NCI-H446 (cell line): ENCODE measurements around the gene ZFAND2A.
"Not testable (repeated sequence)": the region's sequence is repeated elsewhere in the genome, so short reads cannot be mapped to it uniquely, and the experiment has no call there.

Experiments used
- DNase-seq, 2 experiments: peaks; one replicate each; lab custom pipeline; 2025; lab: John Stamatoyannopoulos, UW

ZFAND2A gene, protein sequence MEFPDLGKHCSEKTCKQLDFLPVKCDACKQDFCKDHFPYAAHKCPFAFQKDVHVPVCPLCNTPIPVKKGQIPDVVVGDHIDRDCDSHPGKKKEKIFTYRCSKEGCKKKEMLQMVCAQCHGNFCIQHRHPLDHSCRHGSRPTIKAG

DNA sequence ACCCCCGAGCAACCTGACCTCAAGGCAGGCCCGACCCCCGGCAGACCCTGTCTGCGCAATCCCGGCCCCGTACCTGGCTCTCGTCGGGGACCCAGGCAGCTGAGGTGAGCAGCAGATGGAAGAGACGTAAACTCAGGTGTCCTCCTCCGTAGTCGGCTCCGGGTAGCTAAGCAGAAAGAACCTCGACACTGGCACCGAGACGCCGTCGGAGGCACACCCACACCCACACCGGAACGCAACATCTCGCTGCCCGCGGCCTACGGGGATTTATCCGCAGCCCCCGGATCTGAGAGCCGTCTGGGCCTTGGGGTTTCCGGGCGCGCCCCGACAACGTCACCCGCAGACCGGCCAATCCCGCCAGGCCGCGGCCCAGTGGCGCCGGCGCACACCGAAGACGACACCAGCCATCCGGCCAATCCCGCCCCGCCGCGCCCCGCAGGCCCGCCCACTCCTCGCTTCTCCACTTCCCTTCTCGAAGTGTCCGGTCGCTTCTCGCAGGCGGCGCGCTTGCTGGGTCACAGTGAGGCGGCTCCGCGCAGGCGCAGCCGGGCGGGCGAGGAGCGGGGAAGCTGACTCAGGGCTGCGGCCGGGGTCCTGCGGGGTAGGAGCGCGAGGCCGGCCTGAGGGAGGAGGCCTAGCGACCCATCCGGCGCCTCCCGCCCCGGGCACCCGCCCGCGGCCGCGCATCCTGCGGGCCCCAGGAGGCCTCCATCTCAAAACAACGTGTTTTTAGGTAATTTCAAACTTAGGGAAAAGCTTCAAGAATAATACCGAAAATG lies at the start of gene ZFAND2A:
ZFAND2A (minus strand) TSS at position 306 of the 779 bp plus-strand sequence. CDS start 1,984 bp downstream, outside the sequence.
- peak; percentile 92 to 98 for DNase-seq

DNA sequence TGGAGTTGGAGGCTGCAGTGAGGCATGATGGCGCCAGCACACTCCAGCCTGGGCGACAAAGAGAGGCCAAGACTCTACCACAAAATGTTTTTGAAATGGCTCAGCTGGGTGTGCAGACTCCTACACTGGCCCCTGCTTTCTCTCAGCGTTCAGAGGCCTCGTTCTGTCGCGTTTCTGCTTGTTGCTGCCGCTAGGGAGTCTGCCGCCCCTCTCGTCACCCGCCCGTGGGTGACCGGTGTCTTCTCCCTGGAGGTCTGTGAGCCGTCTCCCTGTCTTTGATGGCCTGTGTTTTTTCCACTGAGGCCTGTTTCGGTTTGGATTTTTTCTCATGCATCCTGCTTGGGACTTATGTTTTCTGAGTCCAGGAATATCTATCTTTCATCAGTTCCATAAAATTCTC lies 49.1 kb upstream of the ZFAND2A start:
- DNase-seq = no peak

DNA sequence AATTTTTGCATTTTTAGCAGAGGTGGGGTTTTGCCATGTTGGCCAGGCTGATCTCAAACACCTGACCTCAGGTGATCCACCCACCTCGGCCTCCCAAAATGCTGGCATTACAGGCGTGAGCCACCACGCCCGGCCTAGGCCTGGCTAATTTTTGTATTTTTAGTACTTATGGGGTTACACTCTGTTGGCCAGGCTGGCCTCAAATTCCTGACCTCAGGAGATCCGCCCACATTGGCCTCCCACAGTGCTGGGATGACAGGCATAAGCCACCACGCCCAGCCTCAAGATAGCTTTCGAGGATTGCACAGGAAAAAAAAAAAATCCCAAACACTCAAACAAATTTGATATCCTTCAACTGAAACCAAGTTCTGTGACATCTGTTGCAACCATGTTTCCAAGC lies 45.7 kb upstream of the ZFAND2A start:
- not testable (repeated sequence) for DNase-seq

DNA sequence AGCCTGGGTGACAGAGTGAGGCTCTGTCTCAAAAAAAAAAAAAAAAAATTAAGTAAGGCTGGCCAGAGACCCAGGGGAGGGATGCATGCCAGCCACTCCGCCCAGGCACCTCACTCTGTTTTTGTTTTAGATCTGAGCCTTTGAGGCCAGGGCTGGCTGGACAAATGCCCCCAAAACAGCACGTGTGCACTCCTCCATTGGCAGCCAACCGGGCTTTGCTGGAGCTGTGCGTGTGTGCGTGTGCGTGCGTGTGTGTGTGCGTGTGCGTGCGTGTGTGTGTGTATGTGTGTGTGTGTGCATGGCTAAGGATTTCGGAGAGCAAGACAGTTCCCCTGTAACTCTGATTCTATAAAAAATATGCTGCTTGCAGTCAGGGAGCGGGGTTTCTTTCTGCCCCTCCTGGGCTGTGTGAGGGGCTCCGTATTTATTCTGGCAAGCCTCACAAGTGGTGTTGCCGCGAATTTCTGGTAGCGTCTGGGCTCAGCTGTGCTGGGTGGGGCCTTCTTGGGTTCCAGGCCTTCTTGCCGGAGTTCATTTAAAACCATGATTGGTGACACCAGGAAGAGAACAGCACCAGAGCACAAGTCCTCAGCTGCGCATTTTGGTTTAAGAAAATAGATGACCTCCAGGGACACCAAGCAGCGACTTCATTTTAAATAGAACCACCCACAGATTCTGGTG lies 44.6 kb upstream of the ZFAND2A start:
- DNase-seq = no peak

DNA sequence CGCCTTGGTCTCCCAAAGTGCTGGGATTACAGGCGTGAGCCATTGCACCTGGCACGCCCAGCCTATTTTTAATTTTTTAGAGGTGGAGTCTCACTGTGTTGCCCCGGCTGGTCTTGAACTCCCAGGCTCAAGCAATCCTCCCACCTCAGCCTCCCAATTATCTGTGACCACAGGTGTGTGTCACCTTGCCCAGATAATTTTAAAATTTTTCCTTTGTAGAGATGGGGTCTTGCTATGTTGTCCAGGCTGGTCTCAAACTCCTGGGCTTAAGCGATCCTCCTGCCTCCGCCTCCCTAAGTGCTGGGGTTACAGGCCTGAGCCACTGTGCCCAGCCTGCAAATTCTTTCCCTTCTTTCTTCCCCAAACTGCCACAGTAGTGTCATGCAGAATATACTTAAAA lies 42.9 kb upstream of the ZFAND2A start:
- DNase-seq = not testable (repeated sequence)

DNA sequence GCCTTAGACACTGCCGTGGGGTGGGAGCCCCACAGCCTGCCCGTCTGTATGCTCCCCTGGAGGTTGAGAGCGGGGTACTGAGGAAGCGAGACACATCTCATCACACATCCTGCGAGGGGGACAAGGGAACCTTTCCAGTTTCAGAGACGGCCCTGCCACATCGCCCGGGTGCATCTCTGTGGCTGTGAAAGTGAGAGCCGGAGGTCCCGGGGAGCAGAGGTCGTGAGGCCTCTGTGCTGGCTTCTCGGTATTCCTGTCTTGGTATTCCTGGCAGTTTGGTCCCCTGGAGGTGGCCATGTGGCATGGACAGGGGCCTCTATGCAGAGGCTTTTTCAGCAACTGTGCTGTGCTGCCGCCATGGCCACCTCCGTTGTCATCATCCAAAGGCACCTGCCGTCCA lies 41.9 kb upstream of the ZFAND2A start:
- no peak for DNase-seq

DNA sequence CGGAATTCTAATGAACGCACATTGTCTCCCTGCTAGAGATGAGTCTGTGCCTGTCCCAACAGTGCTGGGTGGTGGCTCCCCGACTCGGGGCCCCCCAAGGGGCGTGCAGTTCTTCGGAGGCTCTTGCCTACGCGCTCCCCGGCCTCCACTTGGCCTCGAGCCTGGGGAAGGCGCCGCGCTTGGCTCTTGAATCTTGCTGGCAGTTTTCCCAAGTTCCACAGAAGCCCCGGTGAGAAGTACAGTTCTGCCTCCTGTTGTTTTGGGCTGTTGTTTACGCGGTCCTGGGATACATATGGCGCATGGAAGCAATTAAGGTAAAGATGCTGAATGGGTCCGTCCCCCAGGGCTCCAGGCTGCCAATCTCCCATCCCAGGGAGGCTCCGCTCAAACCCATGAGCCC lies 40.0 kb upstream of the ZFAND2A start:
- DNase-seq = peak; percentile 46 to 91

DNA sequence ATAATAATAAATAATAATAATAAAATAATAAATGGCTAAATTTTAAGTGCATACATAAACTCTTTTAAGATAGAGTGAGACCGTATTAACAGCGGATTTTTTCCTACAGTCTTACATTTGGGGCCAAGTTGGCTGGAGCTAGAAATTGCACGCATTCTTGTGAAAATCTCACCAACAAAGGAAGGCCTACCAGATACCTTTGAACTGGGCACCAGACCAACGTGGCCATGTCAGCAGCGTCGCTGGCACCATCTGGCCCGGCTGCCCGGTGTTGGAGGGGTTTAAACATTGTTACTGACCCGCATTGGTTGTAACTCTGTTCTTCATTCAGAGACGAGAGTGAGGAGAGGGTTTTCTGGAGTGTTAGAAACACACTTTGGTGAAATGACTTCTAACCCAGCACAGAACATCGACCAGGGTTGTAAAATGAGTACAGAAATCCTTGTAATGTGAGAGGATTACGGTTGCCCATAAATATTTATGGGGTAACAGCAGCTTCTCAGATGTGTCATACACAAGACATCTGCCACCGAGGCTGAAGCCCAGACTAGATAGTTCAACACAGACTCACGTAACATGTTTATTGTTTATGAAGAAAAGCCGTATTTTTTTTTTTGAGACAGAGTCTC lies 38.1 kb upstream of the ZFAND2A start:
- peak in 1 of 2 experiments; percentile 78 for DNase-seq

DNA sequence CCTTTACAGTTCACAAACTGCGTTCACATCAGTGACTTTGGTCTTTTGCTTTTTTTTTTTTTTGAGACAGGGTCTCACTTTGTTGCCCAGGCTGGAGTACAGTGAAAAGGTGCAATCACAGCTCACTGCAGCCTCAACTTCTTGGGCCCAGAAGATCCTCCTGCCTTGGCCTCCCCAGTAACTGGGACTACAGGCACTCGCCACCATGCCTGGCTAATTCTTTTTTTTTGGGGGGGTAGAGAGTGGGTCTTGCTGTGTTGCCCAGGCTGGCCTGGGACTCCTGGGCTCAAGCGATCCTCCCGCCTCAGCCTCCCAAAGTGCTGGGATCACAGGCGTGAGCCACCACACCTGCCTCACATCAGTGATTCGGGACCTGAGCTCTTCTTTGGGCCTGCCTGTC lies 37.0 kb upstream of the ZFAND2A start:
- no peak for DNase-seq

DNA sequence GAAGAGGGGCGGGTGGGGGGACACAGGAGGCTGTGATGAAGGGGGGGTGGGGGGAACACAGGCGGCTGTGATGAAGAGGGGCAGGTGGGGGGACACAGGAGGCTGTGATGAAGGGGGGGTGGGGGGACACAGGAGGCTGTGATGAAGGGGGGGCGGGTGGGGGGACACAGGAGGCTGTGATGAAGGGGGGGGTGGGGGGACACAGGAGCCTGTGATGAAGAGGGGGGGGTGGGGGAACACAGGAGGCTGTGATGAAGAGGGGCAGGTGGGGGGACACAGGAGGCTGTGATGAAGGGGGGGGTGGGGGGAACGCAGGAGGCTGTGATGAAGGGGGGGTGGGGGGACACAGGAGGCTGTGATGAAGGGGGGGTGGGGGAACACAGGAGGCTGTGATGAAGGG lies 36.4 kb upstream of the ZFAND2A start:
- DNase-seq = not testable (repeated sequence)

DNA sequence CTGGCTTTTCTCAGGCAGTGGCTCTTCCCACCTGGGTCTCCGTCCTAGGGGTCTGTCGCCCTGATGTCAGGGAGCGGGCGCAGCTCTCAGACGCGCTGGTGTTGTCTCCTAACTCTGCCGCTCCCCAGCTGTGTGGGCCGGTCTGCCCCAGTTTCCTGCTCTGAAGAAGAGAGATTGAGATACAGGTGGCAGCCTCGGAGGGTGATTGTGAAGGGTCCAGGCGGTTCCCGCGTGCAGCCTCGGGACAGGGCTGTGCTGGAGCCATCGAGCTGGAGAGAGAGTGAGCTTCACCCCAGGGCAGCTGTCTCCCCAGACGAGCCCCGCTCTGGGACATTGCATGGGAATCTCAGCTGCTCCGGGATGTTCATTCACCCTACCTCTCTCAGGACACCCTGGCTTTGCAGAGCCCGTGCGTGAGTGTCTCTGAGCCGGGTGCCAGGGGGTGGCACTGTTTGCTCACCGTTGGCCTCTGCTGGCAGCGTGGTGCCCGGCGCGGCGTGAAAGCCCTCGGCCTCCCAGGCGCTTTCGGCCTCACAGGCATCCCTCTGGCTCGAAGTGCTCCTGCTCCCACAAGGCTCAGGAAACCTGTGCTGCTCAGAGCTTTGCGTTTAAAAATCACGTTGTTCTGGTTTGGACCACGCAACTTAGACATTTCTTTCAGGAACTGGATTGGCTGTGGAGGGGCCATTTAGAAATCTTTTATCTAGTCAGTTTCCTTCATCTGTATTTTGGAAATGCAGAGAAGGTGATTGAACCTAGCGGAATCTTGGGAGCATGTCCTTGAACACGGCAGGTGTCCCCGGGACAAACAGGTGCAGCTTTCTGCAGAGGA lies 33.8 kb upstream of the ZFAND2A start:
- DNase-seq = peak in 1 of 2 experiments; percentile 69

DNA sequence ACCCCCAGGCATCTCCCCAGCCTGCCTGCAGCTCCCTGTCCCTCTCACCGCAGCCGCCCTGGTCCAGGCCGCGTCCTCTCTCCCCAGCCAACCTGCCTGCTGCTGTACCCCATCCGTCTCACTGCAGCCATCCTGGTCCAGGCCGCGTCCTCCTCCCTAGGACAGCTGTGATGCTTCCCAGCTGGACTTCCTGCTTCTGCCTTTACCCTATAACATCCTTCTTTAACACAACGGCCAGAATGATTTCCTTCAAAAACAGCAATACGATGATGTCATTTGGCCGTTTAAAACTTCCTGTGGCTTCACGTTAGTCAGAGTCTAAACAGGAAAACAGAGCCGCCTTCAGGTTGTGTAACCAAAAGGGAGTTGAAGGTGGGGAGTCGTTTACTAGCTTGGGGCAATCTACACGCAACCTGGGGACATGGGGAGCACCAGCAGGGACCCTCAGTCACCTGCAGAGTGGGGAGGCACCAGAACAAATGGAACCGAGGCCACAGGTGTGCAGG lies 32.2 kb upstream of the ZFAND2A start:
- no peak for DNase-seq

DNA sequence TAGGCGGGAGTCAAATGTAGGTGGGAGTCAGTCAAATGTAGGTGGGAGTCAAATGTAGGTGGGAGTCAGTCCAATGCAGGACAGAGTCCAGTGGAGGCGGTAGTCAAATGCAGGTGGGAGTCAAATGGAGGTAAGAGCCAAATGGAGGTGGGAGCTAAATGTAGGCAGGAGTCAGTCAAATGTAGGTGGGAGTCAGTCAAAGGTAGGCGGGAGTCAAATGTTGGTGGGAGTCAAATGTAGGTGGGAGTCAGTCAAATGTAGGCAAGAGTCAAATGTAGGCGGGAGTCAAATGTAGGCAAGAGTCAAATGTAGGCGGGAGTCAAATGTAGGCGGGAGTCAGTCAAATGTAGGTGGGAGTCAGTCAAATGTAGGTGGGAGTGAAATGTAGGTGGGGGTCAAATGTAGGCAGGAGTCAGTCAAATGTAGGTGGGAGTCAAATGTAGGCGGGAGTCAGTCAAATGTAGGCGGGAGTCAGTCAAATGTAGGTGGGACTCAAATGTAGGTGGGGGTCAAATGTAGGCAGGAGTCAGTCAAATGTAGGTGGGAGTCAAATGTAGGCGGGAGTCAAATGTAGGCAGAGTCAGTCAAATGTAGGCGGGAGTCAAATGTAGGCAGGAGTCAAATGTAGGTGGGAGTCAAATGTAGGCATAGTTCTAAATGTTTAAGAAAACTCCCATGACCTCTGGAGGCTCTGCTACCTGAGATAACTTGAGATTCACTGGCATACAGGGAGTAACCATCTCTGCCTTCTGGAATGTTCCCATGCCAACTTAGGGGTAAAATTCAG lies 30.2 kb upstream of the ZFAND2A start:
- no peak for DNase-seq

DNA sequence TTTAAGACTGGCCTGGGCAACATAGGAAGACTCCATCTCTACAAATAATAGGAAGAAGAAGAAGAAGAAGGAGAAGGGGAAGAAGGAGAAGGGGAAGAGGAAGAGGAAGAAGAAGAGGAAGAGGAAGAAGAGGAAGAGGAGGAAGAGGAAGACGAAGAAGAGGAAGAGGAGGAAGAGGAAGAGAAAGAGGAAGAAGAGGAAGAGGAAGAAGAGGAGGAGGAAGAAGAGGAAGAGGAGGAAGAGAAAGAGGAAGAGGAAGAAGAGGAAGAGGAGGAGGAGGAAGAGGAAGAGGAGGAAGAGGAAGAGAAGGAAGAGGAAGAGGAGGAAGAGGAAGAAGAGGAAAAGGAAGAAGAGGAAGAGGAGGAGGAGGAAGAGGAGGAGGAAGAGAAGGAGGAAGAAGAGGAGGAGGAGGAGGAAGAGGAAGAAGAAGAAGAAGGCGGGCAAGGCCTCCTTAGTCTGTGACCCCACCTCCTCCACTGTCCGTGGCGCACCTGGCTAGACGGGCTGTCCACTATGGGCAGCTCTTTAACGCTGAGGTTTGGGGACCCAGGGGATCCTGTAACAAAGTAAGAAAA lies 28.8 kb upstream of the ZFAND2A start:
- DNase-seq = no peak

DNA sequence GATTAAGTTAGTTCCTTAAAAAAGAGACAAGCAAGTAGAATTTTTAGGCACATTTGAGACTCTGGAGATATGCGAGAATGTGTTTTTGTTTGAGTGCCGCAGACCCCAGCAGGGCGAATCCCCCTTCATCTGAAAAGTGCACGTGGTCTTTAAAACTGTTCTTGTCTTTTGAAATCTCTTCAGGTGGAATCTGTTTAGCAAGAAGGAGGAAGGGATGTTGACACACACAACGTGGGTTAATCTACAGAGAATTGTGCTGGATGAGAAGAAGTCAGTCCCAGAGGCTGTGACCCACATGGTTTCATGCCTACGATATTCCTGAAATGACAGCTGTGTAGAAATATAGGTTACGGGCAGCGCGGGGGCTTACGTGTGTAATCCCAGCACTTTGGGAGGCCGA lies 27.1 kb upstream of the ZFAND2A start:
- no peak for DNase-seq

DNA sequence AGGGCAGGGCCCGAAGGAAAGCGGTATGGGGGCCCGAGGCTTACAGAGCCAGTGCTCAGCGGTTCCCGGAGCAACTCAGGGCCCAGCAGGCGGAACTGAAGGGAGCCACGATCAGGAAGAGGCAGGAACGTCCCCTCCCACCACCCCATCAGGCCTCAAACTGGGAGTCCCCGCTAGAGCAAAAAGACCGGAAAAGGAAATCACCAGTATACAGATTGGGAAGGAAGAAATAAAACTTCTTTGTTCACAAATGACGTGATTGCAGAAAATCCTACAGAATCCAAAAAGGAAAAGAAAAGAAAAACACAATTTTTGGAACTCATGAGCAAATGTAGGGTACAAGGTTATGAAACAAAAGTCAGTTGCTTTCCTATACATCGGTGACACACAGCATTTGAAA lies 21.6 kb upstream of the ZFAND2A start:
- DNase-seq = no peak

DNA sequence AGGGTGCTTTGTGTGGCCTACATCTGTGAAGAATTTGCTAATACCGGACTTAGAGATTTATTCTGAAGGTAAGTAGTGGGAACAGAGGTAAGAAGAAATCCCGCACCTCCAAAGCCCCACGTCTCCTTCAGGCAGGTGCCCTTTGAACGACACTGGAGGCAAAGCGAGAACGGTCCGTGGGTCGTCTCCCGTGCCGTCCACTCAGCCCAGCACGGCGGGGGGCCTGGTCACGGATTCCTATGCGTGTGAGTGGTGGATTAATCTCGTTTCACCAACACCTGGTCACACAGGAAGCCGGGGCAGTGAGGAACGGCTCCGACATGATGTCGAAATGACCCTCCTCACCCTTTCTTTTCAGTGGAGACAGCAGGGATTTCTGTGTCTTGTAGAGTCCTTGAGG lies 21.0 kb upstream of the ZFAND2A start:
- no peak for DNase-seq

DNA sequence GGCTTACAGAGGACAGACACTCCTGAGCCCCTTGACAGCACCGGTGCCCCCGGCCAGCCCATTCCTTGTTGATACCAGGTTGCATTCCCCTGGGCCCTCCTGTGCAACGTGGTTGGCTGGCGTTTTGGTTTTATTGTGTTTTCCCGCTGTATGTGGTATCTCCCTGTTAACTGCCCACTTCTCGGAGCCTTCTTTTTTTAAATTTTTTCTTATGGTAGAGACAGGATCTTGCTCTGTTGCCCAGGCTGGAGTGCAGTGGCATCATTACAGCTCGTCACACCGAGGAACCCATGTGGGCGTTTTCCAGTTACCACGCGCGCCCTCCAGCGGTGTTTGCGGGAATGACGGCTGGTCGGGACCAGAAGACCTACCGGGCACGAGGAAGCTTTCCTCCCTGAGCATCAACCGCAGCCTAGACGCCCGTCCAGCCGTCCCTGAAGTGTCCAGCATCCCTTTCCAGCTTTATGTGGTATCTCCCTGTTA lies 16.9 kb upstream of the ZFAND2A start:
- peak; percentile 37 to 85 for DNase-seq

DNA sequence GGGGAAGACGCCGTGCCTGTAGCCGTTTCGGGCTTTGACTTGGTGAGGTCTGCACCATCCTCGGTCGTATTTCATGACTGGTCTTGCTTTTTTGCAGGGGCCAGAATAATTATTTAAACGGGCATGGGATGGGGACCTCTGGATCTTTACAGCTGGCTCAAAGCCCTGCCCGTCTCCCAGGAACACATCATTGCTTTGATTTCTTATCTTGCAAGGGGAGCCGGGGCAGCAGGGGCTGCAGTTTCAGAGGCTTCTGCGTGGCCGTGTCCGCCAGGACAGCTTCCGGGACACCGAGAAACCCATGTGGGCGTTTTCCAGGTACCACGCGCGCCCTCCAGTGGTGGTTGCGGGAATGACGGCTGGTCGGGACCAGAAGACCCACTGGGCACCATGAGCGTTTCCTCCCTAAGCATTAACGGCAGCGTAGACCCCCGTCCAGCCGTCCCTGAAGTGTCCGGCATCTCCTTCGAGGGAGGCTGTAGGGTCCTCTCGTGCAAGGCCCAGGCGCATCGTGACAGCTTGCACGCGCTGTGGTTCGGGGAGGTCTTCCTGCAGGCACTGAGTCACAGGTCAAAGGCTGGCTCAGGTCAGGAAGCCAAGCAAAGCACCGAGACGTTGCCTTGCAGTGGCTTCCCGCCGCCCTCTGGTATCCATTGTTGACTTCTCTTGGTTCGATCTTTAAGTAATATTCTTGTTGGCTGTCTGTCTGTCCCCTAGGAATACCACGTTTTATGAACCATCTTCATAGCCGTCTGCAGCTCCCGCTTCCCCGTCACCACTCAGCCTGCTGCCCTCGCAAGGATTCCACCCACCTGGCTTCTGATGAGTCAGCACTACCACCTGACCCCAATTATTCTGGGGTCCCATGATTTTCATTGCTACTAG lies 16.2 kb upstream of the ZFAND2A start:
- DNase-seq = peak; percentile 55 to 87
